ENCODE data around the gene TBC1D23.

- TF ChIP-seq CTCF (conservative IDR thresholded peaks at IDR 0.05) (no peak), EZH2 (IDR thresholded peaks at IDR 0.05; ENCODE audit: low read depth) (no peak)
Measured at GRCh38 chr3:100324044-100324443, 63.3 kb downstream of the TBC1D23 start.

Measured in PC-9 (cell line).